GM19468 (cell line): ENCODE measurements around the gene SYNJ2BP.
"Not testable (repeated sequence)": the region's sequence is repeated elsewhere in the genome, so short reads cannot be mapped to it uniquely, and the experiment has no call there.

Source experiments
- ATAC-seq: cut with Tn5 transposase; IDR thresholded peaks from one replicate; pipeline ENCODE4 v1.9.1; 2021; ENCODE audit warnings: mild to moderate bottlenecking, moderate library complexity, moderate number of reproducible peaks; ENCODE audit not compliant: unreplicated experiment; ENCODE audit errors: extremely low read depth

The SYNJ2BP gene

GRCh38 chr14:70416725-70417349 is at the start of gene SYNJ2BP:
SYNJ2BP (minus strand) TSS chr14:70417090; CDS start chr14:70416963, 127 bp downstream.
- no peak for ATAC-seq

- ATAC-seq = no peak
Observed at GRCh38 chr14:70454731-70455130, 37.8 kb upstream of the SYNJ2BP start.

- ATAC-seq = no peak
Observed at GRCh38 chr14:70451874-70452273, 35.0 kb upstream of the SYNJ2BP start, which contains the start of gene ADAM21. ADAM21 (plus strand) TSS chr14:70452174; CDS start chr14:70457500, 5,326 bp downstream.

- no peak for ATAC-seq
Observed at GRCh38 chr14:70448633-70449340, 31.9 kb upstream of the SYNJ2BP start.

- no peak for ATAC-seq
Observed at GRCh38 chr14:70442750-70443149, 25.9 kb upstream of the SYNJ2BP start.

- no peak for ATAC-seq
Observed at GRCh38 chr14:70441641-70442040, 24.8 kb upstream of the SYNJ2BP start.

- no peak for ATAC-seq
Observed at GRCh38 chr14:70436867-70437266, 20.0 kb upstream of the SYNJ2BP start.

- not testable (repeated sequence) for ATAC-seq
Observed at GRCh38 chr14:70426555-70426954, 9.7 kb upstream of the SYNJ2BP start.

GRCh38 chr14:70425354-70425753 is 8.5 kb upstream of the SYNJ2BP start:
- ATAC-seq = no peak

- no peak for ATAC-seq
Observed at GRCh38 chr14:70422538-70422937, 5.6 kb upstream of the SYNJ2BP start.

GRCh38 chr14:70419270-70419931 is 2.5 kb upstream of the SYNJ2BP start:
- ATAC-seq = not testable (repeated sequence)

GRCh38 chr14:70416338-70416724 is 559 bp downstream of the SYNJ2BP start:
- ATAC-seq = no peak

GRCh38 chr14:70415788-70416187 is 1.1 kb downstream of the SYNJ2BP start:
- ATAC-seq = no peak

GRCh38 chr14:70407621-70408020 is 9.3 kb downstream of the SYNJ2BP start:
- ATAC-seq = no peak

- ATAC-seq = not testable (repeated sequence)
Observed at GRCh38 chr14:70406216-70406615, 10.7 kb downstream of the SYNJ2BP start.

GRCh38 chr14:70403335-70403734 is 13.6 kb downstream of the SYNJ2BP start:
- ATAC-seq = not testable (repeated sequence)

GRCh38 chr14:70401643-70402042 is 15.2 kb downstream of the SYNJ2BP start:
- no peak for ATAC-seq

GRCh38 chr14:70398706-70399431 is 18.0 kb downstream of the SYNJ2BP start:
- ATAC-seq = no peak

GRCh38 chr14:70398280-70398679 is 18.6 kb downstream of the SYNJ2BP start:
- ATAC-seq = no peak

- ATAC-seq = no peak
Observed at GRCh38 chr14:70397746-70398145, 19.1 kb downstream of the SYNJ2BP start.
